NCI-H345 (cell line): ENCODE data around the gene MUC5B.
A peak's percentile ranks its signal among the peaks of the same experiment; 100 is the strongest.
"Not testable (repeated sequence)": the region's sequence is repeated elsewhere in the genome, so short reads cannot be mapped to it uniquely, and the experiment has no call there.

ENCODE experiments used
- DNase-seq: peaks from one replicate; lab custom pipeline; 2025; lab: John Stamatoyannopoulos, UW

The MUC5B gene

GRCh38 chr11:1232883-1233321 is 10.0 kb downstream of the MUC5B start:
- DNase-seq = peak; percentile 45

- DNase-seq = peak; percentile 45
Measured at GRCh38 chr11:1233351-1234053, 10.6 kb downstream of the MUC5B start.

- DNase-seq = no peak
Measured at GRCh38 chr11:1234054-1234720, 11.3 kb downstream of the MUC5B start.

- DNase-seq = no peak
Measured at GRCh38 chr11:1234771-1235305, 12.0 kb downstream of the MUC5B start.

- no peak for DNase-seq
Measured at GRCh38 chr11:1235306-1235900, 12.5 kb downstream of the MUC5B start.

GRCh38 chr11:1235901-1236315 is 13.0 kb downstream of the MUC5B start:
- DNase-seq = no peak

GRCh38 chr11:1236316-1237127 is 13.7 kb downstream of the MUC5B start:
- no peak for DNase-seq

GRCh38 chr11:1237128-1237580 is 14.3 kb downstream of the MUC5B start:
- DNase-seq = no peak

- DNase-seq = no peak
Measured at GRCh38 chr11:1237851-1238250, 15.0 kb downstream of the MUC5B start.

GRCh38 chr11:1238767-1239595 is 16.1 kb downstream of the MUC5B start:
- DNase-seq = no peak

GRCh38 chr11:1239596-1240205 is 16.8 kb downstream of the MUC5B start:
- DNase-seq = no peak

GRCh38 chr11:1240771-1241170 is 17.9 kb downstream of the MUC5B start:
- DNase-seq = no peak

- no peak for DNase-seq
Measured at GRCh38 chr11:1241706-1242105, 18.8 kb downstream of the MUC5B start.

- DNase-seq = no peak
Measured at GRCh38 chr11:1242289-1242688, 19.4 kb downstream of the MUC5B start.

- not testable (repeated sequence) for DNase-seq
Measured at GRCh38 chr11:1242751-1243150, 19.9 kb downstream of the MUC5B start.

- DNase-seq = not testable (repeated sequence)
Measured at GRCh38 chr11:1243521-1243920, 20.7 kb downstream of the MUC5B start.

GRCh38 chr11:1244557-1244956 is 21.7 kb downstream of the MUC5B start:
- DNase-seq = not testable (repeated sequence)

- DNase-seq = not testable (repeated sequence)
Measured at GRCh38 chr11:1245717-1246116, 22.9 kb downstream of the MUC5B start.

GRCh38 chr11:1246301-1246700 is 23.4 kb downstream of the MUC5B start:
- DNase-seq = not testable (repeated sequence)

- not testable (repeated sequence) for DNase-seq
Measured at GRCh38 chr11:1247026-1247425, 24.2 kb downstream of the MUC5B start.
